ENCODE results near the gene ABCC4. TPM values are rescaled to one million over a fixed set of nuclear protein-coding genes. Genes with fewer than 3 reads are reported as not detected.
A peak's percentile ranks its signal among the peaks of the same experiment; 100 is the strongest.

The ABCC4 gene
- total RNA-seq, 6 experiments from 2014 or later = 24.7 to 28.4 (median 26.0) TPM

GRCh38 chr13:95137096-95137495 lies 164.2 kb downstream of the ABCC4 start:
- H3K27me3 Mint-ChIP-seq (ENCODE audit: insufficient read depth) = no peaks in the 10 kb centered on the region; the same call in 1 of the 2 replicates
- no peak overlapping the region for H3K4me3 Mint-ChIP-seq
- peaks cover 21% of the 10 kb centered on the region for H3K4me1 Mint-ChIP-seq (ENCODE audit: low read depth)
- H3K27ac Mint-ChIP-seq = peak overlapping the region; percentile 43
- DNase-seq = peak; percentile 39
- peaks cover 39% of the 10 kb centered on the region for H3K36me3 Mint-ChIP-seq (ENCODE audit: low read depth)
- no peak for TF ChIP-seq CTCF (IDR thresholded peaks at IDR 0.05)
- H3K9me3 Mint-ChIP-seq = no peaks in the 10 kb centered on the region

GRCh38 chr13:95136638-95137037 lies 164.6 kb downstream of the ABCC4 start:
- H3K36me3 Mint-ChIP-seq (ENCODE audit: low read depth) = peaks cover 37% of the 10 kb centered on the region
- no peaks in the 10 kb centered on the region for H3K9me3 Mint-ChIP-seq
- H3K27ac Mint-ChIP-seq = peak overlapping the region; percentile 43; the same call in 1 of the 2 replicates
- H3K4me3 Mint-ChIP-seq = no peak overlapping the region
- H3K4me1 Mint-ChIP-seq (ENCODE audit: low read depth) = peaks cover 21% of the 10 kb centered on the region
- H3K27me3 Mint-ChIP-seq (ENCODE audit: insufficient read depth) = no peaks in the 10 kb centered on the region; the same call in 1 of the 2 replicates
- no peak for TF ChIP-seq CTCF (IDR thresholded peaks at IDR 0.05)
- DNase-seq = no peak

GRCh38 chr13:95133498-95133897 lies 167.8 kb downstream of the ABCC4 start:
- peaks cover 2% of the 10 kb centered on the region for H3K27me3 Mint-ChIP-seq (ENCODE audit: insufficient read depth)

GRCh38 chr13:95129004-95129403 lies 172.2 kb downstream of the ABCC4 start:
- no peak overlapping the region for H3K4me3 Mint-ChIP-seq
- no peak overlapping the region for H3K27ac Mint-ChIP-seq
- peaks cover 17% of the 10 kb centered on the region for H3K36me3 Mint-ChIP-seq (ENCODE audit: low read depth)
- TF ChIP-seq CTCF (IDR thresholded peaks at IDR 0.05) = no peak
- DNase-seq = no peak
- no peaks in the 10 kb centered on the region for H3K9me3 Mint-ChIP-seq
- H3K27me3 Mint-ChIP-seq (ENCODE audit: insufficient read depth) = peaks cover 2% of the 10 kb centered on the region
- H3K4me1 Mint-ChIP-seq (ENCODE audit: low read depth) = peaks cover 10% of the 10 kb centered on the region

More at GRCh38 chr13:95133498-95133897, 167.8 kb downstream of the ABCC4 start:
- Mint-ChIP-seq H3K4me1 (ENCODE audit: low read depth) (peaks cover 25% of the 10 kb centered on the region), H3K4me3 (no peak overlapping the region), H3K36me3 (ENCODE audit: low read depth) (peaks cover 16% of the 10 kb centered on the region), H3K27ac (no peak overlapping the region), H3K9me3 (no peaks in the 10 kb centered on the region)
- TF ChIP-seq CTCF (IDR thresholded peaks at IDR 0.05) = no peak
- no peak for DNase-seq

- Mint-ChIP-seq H3K27ac (0 out of 2 replicates have a peak overlapping the region, but pooled peaks have one; percentile 2), H3K9me3 (no peaks in the 10 kb centered on the region), H3K27me3 (ENCODE audit: insufficient read depth) (peaks cover 2% of the 10 kb centered on the region), H3K4me1 (ENCODE audit: low read depth) (peaks cover 19% of the 10 kb centered on the region), H3K4me3 (no peak overlapping the region), H3K36me3 (ENCODE audit: low read depth) (peaks cover 18% of the 10 kb centered on the region)
- no peak for DNase-seq
- no peak for TF ChIP-seq CTCF (IDR thresholded peaks at IDR 0.05)
These were observed 173.1 kb downstream of the ABCC4 start for GRCh38 chr13:95128045-95128643.

All from HFFc6 (cell line).